SW480 (cell line): Measurements from ENCODE around the gene BAIAP2L2.
A peak's percentile ranks its signal among the peaks of the same experiment; 100 is the strongest.

ENCODE experiments used
- DNase-seq: peaks from one replicate; pipeline ENCODE4 v3.0.0-alpha.2; 2016; ENCODE audit warnings: low spot score

BAIAP2L2 gene

GRCh38 chr22:38068641-38069371 is 41.7 kb downstream of the BAIAP2L2 start:
- no peak for DNase-seq

- no peak for DNase-seq
Measured at GRCh38 chr22:38067761-38068360, 42.6 kb downstream of the BAIAP2L2 start.

GRCh38 chr22:38067028-38067415 is 43.5 kb downstream of the BAIAP2L2 start:
- no peak for DNase-seq

- no peak for DNase-seq
Measured at GRCh38 chr22:38066381-38067027, 44.0 kb downstream of the BAIAP2L2 start.

GRCh38 chr22:38065539-38065938 is 44.9 kb downstream of the BAIAP2L2 start:
- no peak for DNase-seq

GRCh38 chr22:38062791-38063190 is 47.7 kb downstream of the BAIAP2L2 start:
- DNase-seq = no peak

- DNase-seq = peak; percentile 88
Measured at GRCh38 chr22:38056969-38057891, 53.3 kb downstream of the BAIAP2L2 start, which contains the start of gene PICK1. Gene PICK1, plus strand, starts transcription at chr22:38057404. Its CDS starts 406 bp downstream, at chr22:38057810.

- DNase-seq = peak; percentile 82
Measured at GRCh38 chr22:38051900-38052862, 58.3 kb downstream of the BAIAP2L2 start.

- DNase-seq = no peak
Measured at GRCh38 chr22:38051261-38051660, 59.2 kb downstream of the BAIAP2L2 start.

- DNase-seq = no peak
Measured at GRCh38 chr22:38050720-38051119, 59.8 kb downstream of the BAIAP2L2 start.

GRCh38 chr22:38049812-38050619 is 60.5 kb downstream of the BAIAP2L2 start:
- no peak for DNase-seq

GRCh38 chr22:38046070-38046748 is 64.3 kb downstream of the BAIAP2L2 start:
- DNase-seq = no peak

GRCh38 chr22:38043151-38044039 is 67.1 kb downstream of the BAIAP2L2 start:
- peak; percentile 20 for DNase-seq

GRCh38 chr22:38042488-38042790 is 68.0 kb downstream of the BAIAP2L2 start:
- no peak for DNase-seq

GRCh38 chr22:38041760-38042487 is 68.6 kb downstream of the BAIAP2L2 start:
- DNase-seq = no peak

- no peak for DNase-seq
Measured at GRCh38 chr22:38040953-38041759, 69.3 kb downstream of the BAIAP2L2 start.
